ENCODE data around the gene CRACDL.

The CRACDL gene

GRCh38 chr2:98825404-98825803 is 110.6 kb downstream of the CRACDL start:
- Histone ChIP-seq H3K36me3 (no peaks in the 10 kb centered on the region), H3K27me3 (no peaks in the 10 kb centered on the region), H3K9me3 (no peaks in the 10 kb centered on the region), H3K4me1 (no peaks in the 10 kb centered on the region), H3K4me3 (ENCODE audit: low read depth, low read length) (no peak overlapping the region)
- TF ChIP-seq CTCF (IDR thresholded peaks at IDR 0.05; ENCODE audit: low read depth, low read length): no peak
- DNase-seq: no peak

- Histone ChIP-seq H3K4me3 (ENCODE audit: low read depth, low read length) (no peak overlapping the region), H3K36me3 (no peaks in the 10 kb centered on the region), H3K9me3 (no peaks in the 10 kb centered on the region), H3K4me1 (no peaks in the 10 kb centered on the region), H3K27me3 (no peaks in the 10 kb centered on the region)
- DNase-seq: no peak
- TF ChIP-seq CTCF (IDR thresholded peaks at IDR 0.05; ENCODE audit: low read depth, low read length): no peak
Observed at GRCh38 chr2:98825020-98825350, 111.0 kb downstream of the CRACDL start.

- no peak for DNase-seq
Observed at GRCh38 chr2:98824256-98825019, 111.6 kb downstream of the CRACDL start.

GRCh38 chr2:98823196-98824170 is 112.5 kb downstream of the CRACDL start:
- H3K4me1 ChIP-seq: no peaks in the 10 kb centered on the region
- no peak for DNase-seq
- no peak for TF ChIP-seq CTCF (IDR thresholded peaks at IDR 0.05; ENCODE audit: low read depth, low read length)
- no peaks in the 10 kb centered on the region for H3K9me3 ChIP-seq
- H3K27me3 ChIP-seq: no peaks in the 10 kb centered on the region
- no peaks in the 10 kb centered on the region for H3K36me3 ChIP-seq
- no peak overlapping the region for H3K4me3 ChIP-seq (ENCODE audit: low read depth, low read length)

More at GRCh38 chr2:98824256-98825019, 111.6 kb downstream of the CRACDL start:
- no peak for TF ChIP-seq CTCF (IDR thresholded peaks at IDR 0.05; ENCODE audit: low read depth, low read length)
- no peaks in the 10 kb centered on the region for H3K9me3 ChIP-seq
- no peaks in the 10 kb centered on the region for H3K36me3 ChIP-seq
- no peaks in the 10 kb centered on the region for H3K27me3 ChIP-seq
- H3K4me1 ChIP-seq: no peaks in the 10 kb centered on the region
- H3K4me3 ChIP-seq (ENCODE audit: low read depth, low read length): no peak overlapping the region

GRCh38 chr2:98822301-98823164 is 113.5 kb downstream of the CRACDL start:
- Histone ChIP-seq H3K36me3 (no peaks in the 10 kb centered on the region), H3K9me3 (no peaks in the 10 kb centered on the region), H3K4me3 (ENCODE audit: low read depth, low read length) (no peak overlapping the region), H3K4me1 (no peaks in the 10 kb centered on the region), H3K27me3 (no peaks in the 10 kb centered on the region)
- TF ChIP-seq CTCF (IDR thresholded peaks at IDR 0.05; ENCODE audit: low read depth, low read length): no peak
- no peak for DNase-seq

Data from BE2C (cell line).